Measurements from ENCODE around the gene CCDC88C.

DNA sequence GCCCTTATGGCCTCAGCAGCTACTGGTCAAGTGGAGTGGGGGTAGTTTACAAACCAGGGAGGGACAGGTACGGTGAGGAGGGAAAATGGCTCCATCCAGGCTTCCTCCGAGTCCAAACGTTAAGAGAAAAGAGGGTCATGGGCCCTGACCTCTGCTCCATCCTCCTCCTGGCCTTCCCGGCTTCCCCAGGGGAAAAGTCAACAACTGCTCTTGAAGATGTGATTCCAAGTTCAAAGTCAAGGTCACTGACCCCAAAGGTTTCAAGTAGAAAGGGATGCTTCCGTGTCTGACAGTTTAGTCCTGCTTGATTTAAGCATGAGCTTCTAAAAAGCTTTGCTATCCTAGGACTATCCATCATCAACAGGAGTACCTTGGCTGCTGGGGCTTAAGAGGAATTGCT, 28.5 kb downstream of the CCDC88C start:
- TF ChIP-seq, protein P1, sequence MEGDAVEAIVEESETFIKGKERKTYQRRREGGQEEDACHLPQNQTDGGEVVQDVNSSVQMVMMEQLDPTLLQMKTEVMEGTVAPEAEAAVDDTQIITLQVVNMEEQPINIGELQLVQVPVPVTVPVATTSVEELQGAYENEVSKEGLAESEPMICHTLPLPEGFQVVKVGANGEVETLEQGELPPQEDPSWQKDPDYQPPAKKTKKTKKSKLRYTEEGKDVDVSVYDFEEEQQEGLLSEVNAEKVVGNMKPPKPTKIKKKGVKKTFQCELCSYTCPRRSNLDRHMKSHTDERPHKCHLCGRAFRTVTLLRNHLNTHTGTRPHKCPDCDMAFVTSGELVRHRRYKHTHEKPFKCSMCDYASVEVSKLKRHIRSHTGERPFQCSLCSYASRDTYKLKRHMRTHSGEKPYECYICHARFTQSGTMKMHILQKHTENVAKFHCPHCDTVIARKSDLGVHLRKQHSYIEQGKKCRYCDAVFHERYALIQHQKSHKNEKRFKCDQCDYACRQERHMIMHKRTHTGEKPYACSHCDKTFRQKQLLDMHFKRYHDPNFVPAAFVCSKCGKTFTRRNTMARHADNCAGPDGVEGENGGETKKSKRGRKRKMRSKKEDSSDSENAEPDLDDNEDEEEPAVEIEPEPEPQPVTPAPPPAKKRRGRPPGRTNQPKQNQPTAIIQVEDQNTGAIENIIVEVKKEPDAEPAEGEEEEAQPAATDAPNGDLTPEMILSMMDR (conservative IDR thresholded peaks at IDR 0.05; ENCODE audit: low read length) = no peak
- no peak for TF ChIP-seq EZH2phosphoT487 (IDR thresholded peaks at IDR 0.05; ENCODE audit: borderline replicate concordance, low read depth, low read length)

All from OCI-LY7 (cell line).